WTC11 (cell line): ENCODE measurements around the gene TMEM204. TPM values are rescaled to one million over a fixed set of nuclear protein-coding genes. Genes with fewer than 3 reads are reported as not detected.

ENCODE experiments used
- ATAC-seq: fragments of 200-7000 bp; cut with Tn5 transposase; 2 replicates; pipeline ENCODE4 v1.10.0; 2021; ENCODE audit warnings: mild to moderate bottlenecking, moderate library complexity
- CTCF ChIA-PET: fragments of 300-600 bp; sonication (Branson Sonifier 250); formaldehyde crosslinking; loops from one replicate; lab custom pipeline; 2021; ENCODE audit warnings: antibody characterized with exemption; lab: Charles Lee
- POLR2A ChIA-PET: fragments of 350-600 bp; sonication (Branson Sonifier 250); formaldehyde crosslinking; loops from one replicate; lab custom pipeline; 2021; ENCODE audit warnings: antibody characterized with exemption; lab: Charles Lee
- DNase-seq: peaks from one replicate; pipeline ENCODE4 v3.0.0; 2021; ENCODE audit warnings: low spot score
- H3K27ac Mint-ChIP-seq: 2 replicates; pipeline ENCODE4 v1.8.0; 2021; ENCODE audit warnings: mixed read lengths
- H3K27me3 Mint-ChIP-seq: 2 replicates; pipeline ENCODE4 v1.8.0; 2021; ENCODE audit warnings: low read depth, mild to moderate bottlenecking, moderate library complexity, mixed read lengths
- H3K36me3 Mint-ChIP-seq: 2 replicates; pipeline ENCODE4 v1.8.0; 2021; ENCODE audit warnings: mixed read lengths
- H3K4me1 Mint-ChIP-seq: 2 replicates; pipeline ENCODE4 v1.8.0; 2022; ENCODE audit warnings: mixed read lengths
- H3K4me3 Mint-ChIP-seq: 2 replicates; pipeline ENCODE4 v1.8.0; 2021; ENCODE audit warnings: mild to moderate bottlenecking, moderate library complexity, mixed read lengths
- H3K9me3 Mint-ChIP-seq: 2 replicates; pipeline ENCODE4 v1.8.0; 2021; ENCODE audit warnings: mixed read lengths
- CBFB ChIP-seq: sonication (generic); formaldehyde crosslinking; IDR thresholded peaks from 2 replicates; pipeline ENCODE4 v1.8.1; 2022; ENCODE audit warnings: mild to moderate bottlenecking, low read depth, missing genetic modification reagents
- ELF4 ChIP-seq: sonication (generic); formaldehyde crosslinking; IDR thresholded peaks from 2 replicates; pipeline ENCODE4 v1.8.1; 2022; ENCODE audit warnings: low read depth, mild to moderate bottlenecking, moderate library complexity, missing genetic modification reagents
- ESRRA ChIP-seq: sonication (generic); formaldehyde crosslinking; IDR thresholded peaks from 2 replicates; pipeline ENCODE4 v1.8.1; 2022; ENCODE audit warnings: mild to moderate bottlenecking, missing genetic modification reagents, borderline replicate concordance
- ETV6 ChIP-seq: sonication (generic); formaldehyde crosslinking; IDR thresholded peaks from 2 replicates; pipeline ENCODE4 v1.8.1; 2022; ENCODE audit warnings: mild to moderate bottlenecking, missing genetic modification reagents
- GABPB1 ChIP-seq: sonication (generic); formaldehyde crosslinking; IDR thresholded peaks from 2 replicates; pipeline ENCODE4 v1.8.1; 2023; ENCODE audit warnings: mild to moderate bottlenecking, missing genetic modification reagents
- IRF2 ChIP-seq: sonication (generic); formaldehyde crosslinking; IDR thresholded peaks from 2 replicates; pipeline ENCODE4 v1.8.0; 2022; ENCODE audit warnings: low read depth, missing genetic modification reagents, borderline replicate concordance
- JUN ChIP-seq: sonication (generic); formaldehyde crosslinking; IDR thresholded peaks from 2 replicates; pipeline ENCODE4 v1.8.0; 2023; ENCODE audit warnings: mild to moderate bottlenecking, missing genetic modification reagents
- NFE2L1 ChIP-seq: sonication (generic); formaldehyde crosslinking; IDR thresholded peaks from 2 replicates; pipeline ENCODE4 v1.8.1; 2023; ENCODE audit warnings: missing genetic modification reagents
- ZBTB21 ChIP-seq: sonication (generic); formaldehyde crosslinking; IDR thresholded peaks from 2 replicates; pipeline ENCODE4 v1.8.1; 2023; ENCODE audit warnings: mild to moderate bottlenecking, missing genetic modification reagents, borderline replicate concordance
- ZNF671 ChIP-seq: fragments of 250-450 bp; sonication (Bioruptor Pico); IDR thresholded peaks from 2 replicates; pipeline ENCODE4 v1.8.0; 2021; ENCODE audit warnings: mild to moderate bottlenecking
- total RNA-seq: library from RNA; stranded (reverse); gene quantifications from 3 replicates; pipeline ENCODE4 v1.2.3, GENCODE V29; 2021
- TF ChIP-seq, protein P1 (sequence below): fragments of 250-450 bp; sonication (Bioruptor Pico); IDR thresholded peaks from 2 replicates; pipeline ENCODE4 v1.9.0; 2021; ENCODE audit warnings: mild to moderate bottlenecking
- TF ChIP-seq, protein P2 (sequence below): sonication (generic); formaldehyde crosslinking; IDR thresholded peaks from 2 replicates; pipeline ENCODE4 v1.8.0; 2023; ENCODE audit warnings: missing genetic modification reagents, mild to moderate bottlenecking, borderline replicate concordance
- TF ChIP-seq, protein P3 (sequence below): fragments of 200-600 bp; IDR thresholded peaks from 2 replicates; pipeline ENCODE4 v1.8.0; 2022; ENCODE audit warnings: antibody characterized with exemption

TMEM204 gene
- total RNA-seq, 1 experiment from 2014 or later: 0.35 TPM

DNA sequence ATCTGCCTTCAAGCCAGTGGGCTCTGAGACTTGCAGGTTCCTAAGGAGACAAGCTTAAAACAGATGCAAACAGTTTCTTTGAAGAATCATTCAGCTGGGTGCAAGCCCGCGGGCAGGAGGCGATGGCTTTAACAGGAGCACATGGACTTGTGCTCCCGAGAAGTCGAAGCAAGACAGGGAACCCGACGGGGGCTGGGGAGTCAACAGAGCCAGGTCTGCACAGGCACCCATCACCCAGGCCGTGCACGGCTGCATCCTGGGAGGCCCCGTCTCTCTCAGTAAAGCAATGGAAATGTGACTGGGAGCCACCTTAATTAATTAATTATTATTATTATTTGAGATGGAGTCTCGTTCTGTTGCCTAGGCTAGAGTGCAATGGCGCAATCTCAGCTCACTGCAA, 44.4 kb upstream of the TMEM204 start (continued):
- TF ChIP-seq IRF2 (CRISPR knock-in tag) (no peak), JUN (CRISPR knock-in tag) (no peak), ESRRA (CRISPR knock-in tag) (no peak), CBFB (CRISPR knock-in tag) (no peak), ZNF671 (CRISPR knock-in tag) (no peak), ZBTB21 (CRISPR knock-in tag) (no peak), GABPB1 (CRISPR knock-in tag) (no peak), ELF4 (CRISPR knock-in tag) (no peak)
- TF ChIP-seq, protein P1, sequence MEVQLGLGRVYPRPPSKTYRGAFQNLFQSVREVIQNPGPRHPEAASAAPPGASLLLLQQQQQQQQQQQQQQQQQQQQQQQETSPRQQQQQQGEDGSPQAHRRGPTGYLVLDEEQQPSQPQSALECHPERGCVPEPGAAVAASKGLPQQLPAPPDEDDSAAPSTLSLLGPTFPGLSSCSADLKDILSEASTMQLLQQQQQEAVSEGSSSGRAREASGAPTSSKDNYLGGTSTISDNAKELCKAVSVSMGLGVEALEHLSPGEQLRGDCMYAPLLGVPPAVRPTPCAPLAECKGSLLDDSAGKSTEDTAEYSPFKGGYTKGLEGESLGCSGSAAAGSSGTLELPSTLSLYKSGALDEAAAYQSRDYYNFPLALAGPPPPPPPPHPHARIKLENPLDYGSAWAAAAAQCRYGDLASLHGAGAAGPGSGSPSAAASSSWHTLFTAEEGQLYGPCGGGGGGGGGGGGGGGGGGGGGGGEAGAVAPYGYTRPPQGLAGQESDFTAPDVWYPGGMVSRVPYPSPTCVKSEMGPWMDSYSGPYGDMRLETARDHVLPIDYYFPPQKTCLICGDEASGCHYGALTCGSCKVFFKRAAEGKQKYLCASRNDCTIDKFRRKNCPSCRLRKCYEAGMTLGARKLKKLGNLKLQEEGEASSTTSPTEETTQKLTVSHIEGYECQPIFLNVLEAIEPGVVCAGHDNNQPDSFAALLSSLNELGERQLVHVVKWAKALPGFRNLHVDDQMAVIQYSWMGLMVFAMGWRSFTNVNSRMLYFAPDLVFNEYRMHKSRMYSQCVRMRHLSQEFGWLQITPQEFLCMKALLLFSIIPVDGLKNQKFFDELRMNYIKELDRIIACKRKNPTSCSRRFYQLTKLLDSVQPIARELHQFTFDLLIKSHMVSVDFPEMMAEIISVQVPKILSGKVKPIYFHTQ (CRISPR knock-in tag): no peak
- TF ChIP-seq, protein P2, sequence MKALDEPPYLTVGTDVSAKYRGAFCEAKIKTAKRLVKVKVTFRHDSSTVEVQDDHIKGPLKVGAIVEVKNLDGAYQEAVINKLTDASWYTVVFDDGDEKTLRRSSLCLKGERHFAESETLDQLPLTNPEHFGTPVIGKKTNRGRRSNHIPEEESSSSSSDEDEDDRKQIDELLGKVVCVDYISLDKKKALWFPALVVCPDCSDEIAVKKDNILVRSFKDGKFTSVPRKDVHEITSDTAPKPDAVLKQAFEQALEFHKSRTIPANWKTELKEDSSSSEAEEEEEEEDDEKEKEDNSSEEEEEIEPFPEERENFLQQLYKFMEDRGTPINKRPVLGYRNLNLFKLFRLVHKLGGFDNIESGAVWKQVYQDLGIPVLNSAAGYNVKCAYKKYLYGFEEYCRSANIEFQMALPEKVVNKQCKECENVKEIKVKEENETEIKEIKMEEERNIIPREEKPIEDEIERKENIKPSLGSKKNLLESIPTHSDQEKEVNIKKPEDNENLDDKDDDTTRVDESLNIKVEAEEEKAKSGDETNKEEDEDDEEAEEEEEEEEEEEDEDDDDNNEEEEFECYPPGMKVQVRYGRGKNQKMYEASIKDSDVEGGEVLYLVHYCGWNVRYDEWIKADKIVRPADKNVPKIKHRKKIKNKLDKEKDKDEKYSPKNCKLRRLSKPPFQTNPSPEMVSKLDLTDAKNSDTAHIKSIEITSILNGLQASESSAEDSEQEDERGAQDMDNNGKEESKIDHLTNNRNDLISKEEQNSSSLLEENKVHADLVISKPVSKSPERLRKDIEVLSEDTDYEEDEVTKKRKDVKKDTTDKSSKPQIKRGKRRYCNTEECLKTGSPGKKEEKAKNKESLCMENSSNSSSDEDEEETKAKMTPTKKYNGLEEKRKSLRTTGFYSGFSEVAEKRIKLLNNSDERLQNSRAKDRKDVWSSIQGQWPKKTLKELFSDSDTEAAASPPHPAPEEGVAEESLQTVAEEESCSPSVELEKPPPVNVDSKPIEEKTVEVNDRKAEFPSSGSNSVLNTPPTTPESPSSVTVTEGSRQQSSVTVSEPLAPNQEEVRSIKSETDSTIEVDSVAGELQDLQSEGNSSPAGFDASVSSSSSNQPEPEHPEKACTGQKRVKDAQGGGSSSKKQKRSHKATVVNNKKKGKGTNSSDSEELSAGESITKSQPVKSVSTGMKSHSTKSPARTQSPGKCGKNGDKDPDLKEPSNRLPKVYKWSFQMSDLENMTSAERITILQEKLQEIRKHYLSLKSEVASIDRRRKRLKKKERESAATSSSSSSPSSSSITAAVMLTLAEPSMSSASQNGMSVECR (CRISPR knock-in tag): no peak
- TF ChIP-seq, all 79 proteins: peak for 0

DNA sequence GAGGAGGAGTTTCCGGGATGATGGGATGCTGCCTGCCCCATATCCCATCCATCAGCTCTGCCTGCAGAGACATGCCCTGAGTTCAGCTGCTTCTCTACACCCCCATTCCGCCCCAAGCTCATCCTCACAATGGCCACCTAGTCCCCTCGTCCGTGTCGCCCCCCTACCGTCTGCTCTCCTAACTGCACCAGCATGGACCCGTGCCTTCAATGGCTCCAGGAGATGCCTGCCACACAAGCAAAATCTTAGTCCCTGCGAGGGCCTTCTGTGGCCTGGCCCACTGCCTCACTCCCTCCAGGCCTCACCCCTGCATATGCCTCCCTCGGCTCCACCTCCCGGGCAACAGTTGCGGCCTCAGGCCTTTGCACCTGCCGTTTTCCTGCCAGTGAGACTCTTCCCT, 42.1 kb upstream of the TMEM204 start:
- Mint-ChIP-seq H3K4me1 (peaks cover 10% of the 10 kb centered on the region; the same call in 1 of the 2 replicates), H3K27me3 (no peaks in the 10 kb centered on the region), H3K4me3 (no peak overlapping the region), H3K36me3 (no peaks in the 10 kb centered on the region; the same call in 1 of the 2 replicates), H3K27ac (no peak overlapping the region), H3K9me3 (no peaks in the 10 kb centered on the region)
- DNase-seq (no peak), ATAC-seq (no peak)
- POLR2A ChIA-PET: interaction anchor here (0.6 kb wide), 1 partner anchor 11 kb away, joined by 3 read pairs; no protein-coding TSS in a partner anchor
- no peak for TF ChIP-seq ETV6 (CRISPR knock-in tag)
- TF ChIP-seq, protein P3, sequence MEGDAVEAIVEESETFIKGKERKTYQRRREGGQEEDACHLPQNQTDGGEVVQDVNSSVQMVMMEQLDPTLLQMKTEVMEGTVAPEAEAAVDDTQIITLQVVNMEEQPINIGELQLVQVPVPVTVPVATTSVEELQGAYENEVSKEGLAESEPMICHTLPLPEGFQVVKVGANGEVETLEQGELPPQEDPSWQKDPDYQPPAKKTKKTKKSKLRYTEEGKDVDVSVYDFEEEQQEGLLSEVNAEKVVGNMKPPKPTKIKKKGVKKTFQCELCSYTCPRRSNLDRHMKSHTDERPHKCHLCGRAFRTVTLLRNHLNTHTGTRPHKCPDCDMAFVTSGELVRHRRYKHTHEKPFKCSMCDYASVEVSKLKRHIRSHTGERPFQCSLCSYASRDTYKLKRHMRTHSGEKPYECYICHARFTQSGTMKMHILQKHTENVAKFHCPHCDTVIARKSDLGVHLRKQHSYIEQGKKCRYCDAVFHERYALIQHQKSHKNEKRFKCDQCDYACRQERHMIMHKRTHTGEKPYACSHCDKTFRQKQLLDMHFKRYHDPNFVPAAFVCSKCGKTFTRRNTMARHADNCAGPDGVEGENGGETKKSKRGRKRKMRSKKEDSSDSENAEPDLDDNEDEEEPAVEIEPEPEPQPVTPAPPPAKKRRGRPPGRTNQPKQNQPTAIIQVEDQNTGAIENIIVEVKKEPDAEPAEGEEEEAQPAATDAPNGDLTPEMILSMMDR: no peak
- 0 out of 2 replicates have a peak, but pooled peaks have one; percentile 59 for TF ChIP-seq NFE2L1 (CRISPR knock-in tag)
- CTCF ChIA-PET: interaction anchor here (0.9 to 1.1 kb wide), 3 partner anchors 62 to 291 kb away, joined by 3 to 4 read pairs (median 3); partner anchors contain the start of genes NUBP2 and SPSB3
